ENCODE measurements around the gene ISG20.

The ISG20 gene

DNA sequence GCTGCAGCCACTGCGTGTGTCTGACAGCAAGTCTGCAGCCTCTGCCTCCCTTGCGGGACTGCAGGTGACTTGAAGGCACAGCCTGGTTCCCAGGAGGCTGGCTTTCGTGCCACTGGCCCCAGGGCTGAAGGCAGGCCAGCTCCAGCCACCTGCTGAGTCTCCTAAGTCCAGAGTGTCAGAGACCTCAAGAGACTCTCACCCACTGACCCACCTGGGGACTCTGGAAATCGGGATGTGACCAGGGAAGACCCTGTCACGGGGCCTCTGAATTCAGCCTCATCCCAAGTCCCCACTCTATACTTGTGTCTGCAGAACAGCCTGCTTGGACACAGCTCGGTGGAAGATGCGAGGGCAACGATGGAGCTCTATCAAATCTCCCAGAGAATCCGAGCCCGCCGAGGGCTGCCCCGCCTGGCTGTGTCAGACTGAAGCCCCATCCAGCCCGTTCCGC lies 16.3 kb downstream of the ISG20 start:
- no peaks in the 10 kb centered on the region for H3K27me3 ChIP-seq (ENCODE audit: insufficient read depth, insufficient read length)

DNA sequence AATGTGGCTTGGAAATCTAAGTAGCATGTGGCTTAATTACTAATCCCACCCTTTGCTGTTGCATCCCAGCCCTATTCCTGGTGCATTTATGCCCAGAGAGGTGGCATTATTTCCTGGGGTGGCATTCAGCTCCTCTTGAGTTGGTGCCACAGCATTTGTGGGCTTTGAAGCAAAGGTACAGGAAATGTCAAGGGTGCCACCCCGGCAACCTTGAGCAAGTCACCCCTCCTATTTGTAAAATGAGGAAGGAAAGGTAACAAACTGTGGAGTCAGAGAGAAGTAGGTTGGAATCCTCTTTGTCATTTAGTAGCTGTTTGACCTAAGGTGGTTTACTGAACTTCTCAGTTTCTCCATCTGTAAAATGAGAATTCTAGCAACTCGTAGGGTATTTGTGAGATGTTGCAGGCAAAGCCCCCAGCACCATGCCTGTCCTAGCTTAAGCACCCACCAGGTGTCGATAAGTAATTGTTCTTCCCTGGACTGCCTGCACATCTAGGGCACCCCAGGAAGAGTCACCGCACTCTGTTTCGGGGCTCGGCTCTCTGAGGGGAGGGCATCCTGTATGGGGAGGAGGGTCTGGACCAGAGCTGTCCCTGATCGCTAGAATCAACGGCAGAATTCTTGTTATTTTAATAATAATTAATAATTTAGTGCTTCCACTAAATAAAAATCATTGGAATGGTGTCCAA lies 17.1 kb downstream of the ISG20 start:
- Histone ChIP-seq H3K27me3 (ENCODE audit: insufficient read depth, insufficient read length) (no peaks in the 10 kb centered on the region), H3K4me1 (ENCODE audit: insufficient read depth, insufficient read length) (peaks cover 21% of the 10 kb centered on the region), H3K9me3 (ENCODE audit: insufficient read depth, low read length) (no peaks in the 10 kb centered on the region; the same call in 1 of the 2 replicates), H3K36me3 (ENCODE audit: insufficient read depth, insufficient read length, low read length) (no peaks in the 10 kb centered on the region), H3K4me3 (ENCODE audit: insufficient read length, low read depth) (no peak overlapping the region), H3K9ac (ENCODE audit: insufficient read length, low read depth) (no peak overlapping the region)
- TF ChIP-seq ZNF274 (IDR thresholded peaks at IDR 0.05; ENCODE audit: low read depth, low read length) (no peak), YY1 (IDR thresholded peaks at IDR 0.05; ENCODE audit: insufficient read depth, insufficient read length) (no peak), SUZ12 (IDR thresholded peaks at IDR 0.05; ENCODE audit: extremely low read depth, insufficient read depth, insufficient read length) (no peak)
- no peak for DNase-seq (ENCODE audit: low read depth, low spot score)

More for the DNA sequence above, 16.3 kb downstream of the ISG20 start:
- no peak for DNase-seq (ENCODE audit: low read depth, low spot score)
- H3K36me3 ChIP-seq (ENCODE audit: insufficient read depth, insufficient read length, low read length), result no peaks in the 10 kb centered on the region
- TF ChIP-seq YY1 (IDR thresholded peaks at IDR 0.05; ENCODE audit: insufficient read depth, insufficient read length) (no peak), ZNF274 (IDR thresholded peaks at IDR 0.05; ENCODE audit: low read depth, low read length) (no peak), SUZ12 (IDR thresholded peaks at IDR 0.05; ENCODE audit: extremely low read depth, insufficient read depth, insufficient read length) (no peak)
- H3K4me1 ChIP-seq (ENCODE audit: insufficient read depth, insufficient read length), result peaks cover 21% of the 10 kb centered on the region
- no peak overlapping the region for H3K4me3 ChIP-seq (ENCODE audit: insufficient read length, low read depth)
- no peaks in the 10 kb centered on the region; the same call in 1 of the 2 replicates for H3K9me3 ChIP-seq (ENCODE audit: insufficient read depth, low read length)
- no peak overlapping the region for H3K9ac ChIP-seq (ENCODE audit: insufficient read length, low read depth)

DNA sequence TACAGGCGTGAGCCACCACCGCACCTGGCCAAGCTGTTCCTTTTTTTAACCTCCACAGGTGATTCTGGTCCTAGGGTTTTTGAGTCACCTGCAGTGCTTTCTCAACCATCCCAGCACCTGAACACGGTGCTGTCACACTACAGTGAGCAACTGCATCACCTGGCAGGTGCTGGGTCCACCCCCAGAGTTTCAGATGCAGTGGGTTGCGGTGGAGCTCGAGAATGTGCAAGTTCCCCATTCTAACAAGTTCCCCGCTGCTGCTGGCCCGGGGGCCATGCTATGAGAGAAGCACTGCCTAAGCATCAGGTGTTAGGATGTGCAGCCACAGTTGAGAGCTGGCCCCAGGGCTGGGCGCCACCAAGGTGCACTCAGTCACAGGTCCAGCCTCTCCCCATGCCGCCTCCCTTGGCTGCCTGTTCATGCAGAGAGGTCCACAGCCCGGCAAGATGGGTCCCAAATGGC lies 18.0 kb downstream of the ISG20 start:
- Histone ChIP-seq H3K4me1 (ENCODE audit: insufficient read depth, insufficient read length) (peaks cover 21% of the 10 kb centered on the region), H3K36me3 (ENCODE audit: insufficient read depth, insufficient read length, low read length) (no peaks in the 10 kb centered on the region), H3K9me3 (ENCODE audit: insufficient read depth, low read length) (no peaks in the 10 kb centered on the region; the same call in 1 of the 2 replicates), H3K4me3 (ENCODE audit: insufficient read length, low read depth) (no peak overlapping the region), H3K9ac (ENCODE audit: insufficient read length, low read depth) (no peak overlapping the region), H3K27me3 (ENCODE audit: insufficient read depth, insufficient read length) (no peaks in the 10 kb centered on the region)
- DNase-seq (ENCODE audit: low read depth, low spot score), result no peak
- TF ChIP-seq ZNF274 (IDR thresholded peaks at IDR 0.05; ENCODE audit: low read depth, low read length) (no peak), SUZ12 (IDR thresholded peaks at IDR 0.05; ENCODE audit: extremely low read depth, insufficient read depth, insufficient read length) (no peak), YY1 (IDR thresholded peaks at IDR 0.05; ENCODE audit: insufficient read depth, insufficient read length) (no peak)

DNA sequence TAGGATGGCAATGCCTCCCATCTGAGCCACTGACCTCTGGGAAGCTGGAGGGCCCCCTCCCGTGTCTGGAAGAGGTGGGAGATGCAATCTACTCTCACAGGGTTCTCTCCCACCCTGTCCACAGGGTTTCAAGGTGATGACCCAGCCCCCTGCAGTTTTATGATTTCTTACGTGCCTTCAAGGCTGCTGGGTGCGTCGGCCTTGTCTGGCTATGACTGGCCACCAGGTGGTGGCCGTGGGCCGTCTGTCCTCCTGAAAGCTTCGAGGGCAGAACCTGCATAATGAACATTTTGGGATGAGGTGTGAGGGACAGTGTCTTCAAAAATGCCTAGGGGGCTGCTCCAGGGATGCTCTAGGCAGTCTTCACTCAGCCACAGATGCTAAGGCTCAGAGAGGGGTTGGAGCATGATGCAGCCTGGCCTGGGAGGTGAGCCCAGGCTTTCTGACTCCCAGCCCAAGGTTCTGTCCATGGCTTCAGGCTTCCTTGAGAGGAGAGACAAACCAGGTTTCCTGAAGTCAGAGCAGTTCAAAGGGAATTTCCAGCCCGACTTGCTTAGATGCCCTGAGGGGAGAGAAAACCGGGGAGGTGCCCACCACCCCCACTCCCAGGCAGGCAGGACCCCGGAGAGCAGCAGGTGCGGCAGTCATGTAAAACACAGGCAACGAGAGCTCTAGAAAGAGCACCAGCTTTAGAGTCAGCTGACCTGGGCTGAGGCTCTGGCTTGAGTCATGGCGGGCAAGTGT lies 18.7 kb downstream of the ISG20 start:
- H3K9ac ChIP-seq (ENCODE audit: insufficient read length, low read depth), result peak overlapping the region; percentile 3
- 0 out of 2 replicates have a peak, but pooled peaks cover 6% of the 10 kb centered on the region for H3K9me3 ChIP-seq (ENCODE audit: insufficient read depth, low read length)
- TF ChIP-seq ZNF274 (IDR thresholded peaks at IDR 0.05; ENCODE audit: low read depth, low read length) (no peak), SUZ12 (IDR thresholded peaks at IDR 0.05; ENCODE audit: extremely low read depth, insufficient read depth, insufficient read length) (no peak), YY1 (IDR thresholded peaks at IDR 0.05; ENCODE audit: insufficient read depth, insufficient read length) (no peak)
- no peak overlapping the region for H3K4me3 ChIP-seq (ENCODE audit: insufficient read length, low read depth)
- H3K36me3 ChIP-seq (ENCODE audit: insufficient read depth, insufficient read length, low read length), result no peaks in the 10 kb centered on the region
- H3K27me3 ChIP-seq (ENCODE audit: insufficient read depth, insufficient read length), result no peaks in the 10 kb centered on the region
- DNase-seq (ENCODE audit: low read depth, low spot score), result no peak
- peaks cover 18% of the 10 kb centered on the region for H3K4me1 ChIP-seq (ENCODE audit: insufficient read depth, insufficient read length)

DNA sequence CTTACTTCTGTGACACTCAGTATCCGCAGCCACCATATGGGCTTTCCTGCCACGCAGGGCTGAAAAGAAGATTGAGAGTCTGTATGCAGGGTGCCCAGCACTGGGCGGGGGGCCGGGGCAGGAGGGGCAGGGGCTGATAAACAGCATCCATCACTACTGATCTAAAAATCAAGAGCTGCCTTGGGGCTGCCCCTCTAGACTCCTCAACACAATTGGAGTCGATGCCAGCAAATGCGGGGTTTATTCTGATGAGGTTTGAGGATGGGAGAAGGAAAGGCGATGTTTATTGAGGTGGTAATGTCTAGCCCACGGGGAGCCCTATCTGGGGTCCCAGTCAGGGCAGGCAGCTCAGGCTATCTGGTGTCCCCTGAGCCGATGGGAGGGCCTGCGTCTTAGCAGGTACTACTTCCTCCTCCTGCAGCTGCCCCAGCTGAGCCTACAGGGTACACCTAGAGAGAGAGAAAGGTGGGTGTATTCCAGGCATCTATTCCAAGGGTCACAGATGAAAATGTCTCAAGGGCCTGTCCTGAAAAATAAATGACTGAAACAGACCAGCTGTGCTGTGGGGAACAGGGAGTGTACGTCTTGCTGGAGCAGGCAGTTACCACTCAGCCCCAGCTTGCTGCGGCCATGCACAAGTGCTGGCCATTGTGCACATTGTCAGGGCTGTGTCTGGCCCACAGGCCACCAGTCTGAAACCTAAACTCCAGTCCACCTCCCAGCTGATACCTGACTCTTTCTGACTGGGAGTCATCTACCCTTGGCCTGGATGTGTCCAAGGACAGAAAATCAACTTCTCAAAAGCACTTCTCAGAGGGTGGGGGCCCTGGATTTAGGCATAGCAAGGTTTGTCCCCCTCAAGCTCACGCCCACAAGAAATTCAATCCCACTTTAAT lies 19.5 kb downstream of the ISG20 start:
- H3K4me1 ChIP-seq (ENCODE audit: insufficient read depth, insufficient read length), result peaks cover 11% of the 10 kb centered on the region

DNA sequence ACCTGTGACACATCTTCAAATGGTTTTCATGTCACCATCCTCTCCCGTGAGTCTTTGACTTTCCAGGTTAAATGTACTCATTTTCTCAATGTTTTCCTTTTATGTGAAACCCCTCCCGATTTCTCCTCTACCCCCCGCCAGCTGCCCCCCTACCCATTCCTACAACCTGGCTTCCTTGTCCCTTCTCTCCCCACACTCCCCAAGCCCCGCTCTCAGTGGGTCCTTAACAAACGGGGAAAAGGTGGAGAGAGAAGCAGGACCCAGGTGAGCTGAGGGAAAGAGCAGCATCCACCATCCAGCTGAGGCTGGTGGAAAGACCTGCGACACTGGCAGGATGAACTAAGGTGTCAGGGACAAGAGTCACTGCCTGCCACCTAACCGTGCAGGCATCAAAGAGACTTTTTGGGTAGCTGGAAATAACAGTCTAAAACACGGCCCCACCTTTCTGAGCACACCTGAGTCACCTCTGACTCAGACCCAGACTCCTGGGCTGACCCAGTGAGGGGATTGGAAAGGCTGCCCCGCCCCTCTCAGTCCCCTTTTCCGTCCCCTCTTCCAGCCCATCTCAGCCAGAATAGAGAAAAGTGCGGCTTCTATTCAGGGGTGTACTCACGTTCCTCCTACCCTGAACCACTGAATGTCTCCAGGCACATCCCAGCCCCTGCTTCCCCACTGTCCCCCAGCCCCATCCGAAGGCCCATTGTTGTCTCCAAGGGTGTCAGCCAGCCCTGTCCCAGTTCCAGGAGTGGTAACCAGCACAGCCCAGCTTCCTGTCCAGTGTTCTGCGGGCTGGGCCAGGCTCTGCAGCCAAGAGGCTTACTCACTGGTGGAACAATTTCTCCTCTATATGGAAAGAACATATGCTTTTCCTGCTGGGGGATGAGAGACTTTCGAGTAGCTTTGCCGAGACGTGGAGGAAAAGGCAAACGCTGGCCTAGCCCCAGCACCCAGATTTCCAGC lies 20.4 kb downstream of the ISG20 start:
- H3K4me1 ChIP-seq (ENCODE audit: insufficient read depth, insufficient read length), result peaks cover 10% of the 10 kb centered on the region
- TF ChIP-seq YY1 (IDR thresholded peaks at IDR 0.05; ENCODE audit: insufficient read depth, insufficient read length) (no peak), ZNF274 (IDR thresholded peaks at IDR 0.05; ENCODE audit: low read depth, low read length) (no peak), SUZ12 (IDR thresholded peaks at IDR 0.05; ENCODE audit: extremely low read depth, insufficient read depth, insufficient read length) (no peak)
- H3K9me3 ChIP-seq (ENCODE audit: insufficient read depth, low read length), result 0 out of 2 replicates have a peak, but pooled peaks cover 6% of the 10 kb centered on the region
- no peaks in the 10 kb centered on the region for H3K36me3 ChIP-seq (ENCODE audit: insufficient read depth, insufficient read length, low read length)
- H3K4me3 ChIP-seq (ENCODE audit: insufficient read length, low read depth), result no peak overlapping the region
- H3K27me3 ChIP-seq (ENCODE audit: insufficient read depth, insufficient read length), result no peaks in the 10 kb centered on the region
- no peak overlapping the region for H3K9ac ChIP-seq (ENCODE audit: insufficient read length, low read depth)
- no peak for DNase-seq (ENCODE audit: low read depth, low spot score)

More for the DNA sequence above, 19.5 kb downstream of the ISG20 start:
- Histone ChIP-seq H3K9ac (ENCODE audit: insufficient read length, low read depth) (no peak overlapping the region), H3K27me3 (ENCODE audit: insufficient read depth, insufficient read length) (no peaks in the 10 kb centered on the region), H3K36me3 (ENCODE audit: insufficient read depth, insufficient read length, low read length) (no peaks in the 10 kb centered on the region), H3K4me3 (ENCODE audit: insufficient read length, low read depth) (no peak overlapping the region), H3K9me3 (ENCODE audit: insufficient read depth, low read length) (0 out of 2 replicates have a peak, but pooled peaks cover 6% of the 10 kb centered on the region)
- DNase-seq (ENCODE audit: low read depth, low spot score), result no peak
- TF ChIP-seq ZNF274 (IDR thresholded peaks at IDR 0.05; ENCODE audit: low read depth, low read length) (no peak), YY1 (IDR thresholded peaks at IDR 0.05; ENCODE audit: insufficient read depth, insufficient read length) (no peak), SUZ12 (IDR thresholded peaks at IDR 0.05; ENCODE audit: extremely low read depth, insufficient read depth, insufficient read length) (no peak)

All from NT2/D1 (cell line).